Smooth muscle cell (in vitro differentiated cells): ENCODE data around the gene STK11IP. TPM values are rescaled to one million over a fixed set of nuclear protein-coding genes. Genes with fewer than 3 reads are reported as not detected.

Experiments
- DNase-seq: peaks from one replicate; lab custom pipeline; 2025; ENCODE audit not compliant: unreplicated experiment; lab: John Stamatoyannopoulos, UW
- H2AFZ ChIP-seq: fragments of 200-600 bp; sonication (generic); 2 replicates; pipeline ENCODE4 v1.6.0; 2016; ENCODE audit warnings: antibody characterized with exemption, low read depth, mild to moderate bottlenecking
- H3F3A ChIP-seq: fragments of 200-600 bp; sonication (generic); 2 replicates; pipeline ENCODE4 v1.6.0; 2017; ENCODE audit warnings: antibody characterized with exemption, low read depth
- H3K27ac ChIP-seq: fragments of 200-600 bp; sonication (generic); 2 replicates; pipeline ENCODE4 v1.5.1; 2016; ENCODE audit warnings: low read depth, mild to moderate bottlenecking
- H3K27me3 ChIP-seq: fragments of 200-600 bp; sonication (generic); 2 replicates; pipeline ENCODE4 v1.6.1; 2016; ENCODE audit warnings: low read depth, mild to moderate bottlenecking
- H3K36me3 ChIP-seq: fragments of 200-600 bp; sonication (generic); 2 replicates; pipeline ENCODE4 v1.5.1; 2016; ENCODE audit warnings: low read depth
- H3K4me1 ChIP-seq: fragments of 200-600 bp; sonication (generic); 2 replicates; pipeline ENCODE4 v1.5.1; 2016; ENCODE audit warnings: low read depth
- H3K4me2 ChIP-seq: fragments of 200-600 bp; sonication (generic); 2 replicates; pipeline ENCODE4 v1.6.0; 2016; ENCODE audit warnings: mild to moderate bottlenecking
- H3K4me3 ChIP-seq: fragments of 200-600 bp; sonication (generic); 2 replicates; pipeline ENCODE4 v1.5.1; 2016; ENCODE audit warnings: mild to moderate bottlenecking
- H3K79me2 ChIP-seq: fragments of 200-600 bp; sonication (generic); 2 replicates; pipeline ENCODE4 v1.6.0; 2016; ENCODE audit warnings: low read depth, mild to moderate bottlenecking
- H3K9ac ChIP-seq: fragments of 200-600 bp; sonication (generic); 2 replicates; pipeline ENCODE4 v1.6.0; 2016; ENCODE audit warnings: low read depth
- H3K9me3 ChIP-seq: fragments of 200-600 bp; sonication (generic); replicated peaks from 2 replicates; pipeline ENCODE4 v1.5.1; 2016; ENCODE audit warnings: low read depth
- H4K20me1 ChIP-seq: fragments of 200-600 bp; sonication (generic); 2 replicates; pipeline ENCODE4 v1.6.0; 2016; ENCODE audit warnings: low read depth
- WGBS: methylation state at CpG from one replicate; pipeline ENCODE4 v1.1.7; 2016; ENCODE audit warnings: low lambda C conversion rate; 5-methylcytosine and 5-hydroxymethylcytosine counted together
- polyA plus RNA-seq: library from polyadenylated mRNA; unstranded; fragments of >200 nt; fragmentation: Nextera tagmentation; extraction: Ambion mirVana; gene quantifications from 2 replicates; pipeline ENCODE4 v1.2.1, GENCODE V29; 2016
- total RNA-seq: library from RNA; depleted of rRNA; stranded (reverse); fragments of >200 nt; gene quantifications from 2 replicates; pipeline ENCODE4 v1.2.3, GENCODE V29; 2014
- TF ChIP-seq, protein P1 (sequence below): fragments of 200-600 bp; sonication (generic); IDR thresholded peaks from 2 replicates; pipeline ENCODE4 v1.5.1; 2017; ENCODE audit warnings: borderline replicate concordance, mild to moderate bottlenecking, antibody characterized with exemption; ENCODE audit not compliant: insufficient read depth, poor library complexity, severe bottlenecking

Gene STK11IP
- total and polyA plus RNA-seq, 2 experiments from 2014 or later = 10.2 to 13.6 TPM

GRCh38 chr2:219592736-219593135 is 4.9 kb upstream of the STK11IP start:
- Histone ChIP-seq H3K9ac (no peak overlapping the region), H3K27me3 (no peaks in the 10 kb centered on the region), H3K4me1 (peaks cover 6% of the 10 kb centered on the region), H4K20me1 (no peaks in the 10 kb centered on the region), H3K79me2 (no peaks in the 10 kb centered on the region), H3K4me2 (peak overlapping the region; percentile 3), H3F3A (peaks cover 20% of the 10 kb centered on the region), H2AFZ (peak overlapping the region; percentile 82), H3K27ac (no peak overlapping the region), H3K9me3 (no peaks in the 10 kb centered on the region), H3K4me3 (no peak overlapping the region), H3K36me3 (no peaks in the 10 kb centered on the region)
- 66% methylated on average over 6 of the region's 6 CpGs for WGBS
- TF ChIP-seq, protein P1, sequence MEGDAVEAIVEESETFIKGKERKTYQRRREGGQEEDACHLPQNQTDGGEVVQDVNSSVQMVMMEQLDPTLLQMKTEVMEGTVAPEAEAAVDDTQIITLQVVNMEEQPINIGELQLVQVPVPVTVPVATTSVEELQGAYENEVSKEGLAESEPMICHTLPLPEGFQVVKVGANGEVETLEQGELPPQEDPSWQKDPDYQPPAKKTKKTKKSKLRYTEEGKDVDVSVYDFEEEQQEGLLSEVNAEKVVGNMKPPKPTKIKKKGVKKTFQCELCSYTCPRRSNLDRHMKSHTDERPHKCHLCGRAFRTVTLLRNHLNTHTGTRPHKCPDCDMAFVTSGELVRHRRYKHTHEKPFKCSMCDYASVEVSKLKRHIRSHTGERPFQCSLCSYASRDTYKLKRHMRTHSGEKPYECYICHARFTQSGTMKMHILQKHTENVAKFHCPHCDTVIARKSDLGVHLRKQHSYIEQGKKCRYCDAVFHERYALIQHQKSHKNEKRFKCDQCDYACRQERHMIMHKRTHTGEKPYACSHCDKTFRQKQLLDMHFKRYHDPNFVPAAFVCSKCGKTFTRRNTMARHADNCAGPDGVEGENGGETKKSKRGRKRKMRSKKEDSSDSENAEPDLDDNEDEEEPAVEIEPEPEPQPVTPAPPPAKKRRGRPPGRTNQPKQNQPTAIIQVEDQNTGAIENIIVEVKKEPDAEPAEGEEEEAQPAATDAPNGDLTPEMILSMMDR = no peak
- no peak for DNase-seq

DNA sequence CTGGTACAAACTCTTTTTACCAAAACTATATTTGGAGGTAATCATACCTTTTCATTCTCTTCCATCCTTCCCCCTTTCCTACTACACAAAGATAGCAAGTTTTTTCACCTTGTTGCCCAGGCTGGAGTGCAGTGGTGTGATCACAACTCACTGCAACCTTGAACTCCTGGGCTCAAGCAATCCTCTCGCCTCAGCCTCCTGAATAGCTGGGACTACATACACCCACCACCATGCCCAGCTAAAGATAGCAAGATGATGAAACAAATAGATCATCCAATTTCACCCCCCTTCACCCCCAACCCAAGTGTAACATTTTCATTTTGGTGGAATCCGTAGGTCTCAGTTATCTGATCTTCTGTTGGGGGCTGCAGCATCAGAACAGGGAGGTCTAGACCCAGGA is 4.5 kb upstream of the STK11IP start:
- no peaks in the 10 kb centered on the region for H3K27me3 ChIP-seq
- H3K4me3 ChIP-seq = no peak overlapping the region
- peaks cover 20% of the 10 kb centered on the region for H3F3A ChIP-seq
- TF ChIP-seq, protein P1 = no peak
- no peak overlapping the region for H3K27ac ChIP-seq
- no peaks in the 10 kb centered on the region for H3K36me3 ChIP-seq
- H3K4me2 ChIP-seq = no peak overlapping the region
- H3K79me2 ChIP-seq = no peaks in the 10 kb centered on the region
- no peak for DNase-seq
- H3K9me3 ChIP-seq = no peaks in the 10 kb centered on the region
- H2AFZ ChIP-seq = no peak overlapping the region
- H4K20me1 ChIP-seq = no peaks in the 10 kb centered on the region
- 91% methylated on average over 2 of the region's 2 CpGs for WGBS
- H3K9ac ChIP-seq = no peak overlapping the region
- H3K4me1 ChIP-seq = peaks cover 6% of the 10 kb centered on the region

DNA sequence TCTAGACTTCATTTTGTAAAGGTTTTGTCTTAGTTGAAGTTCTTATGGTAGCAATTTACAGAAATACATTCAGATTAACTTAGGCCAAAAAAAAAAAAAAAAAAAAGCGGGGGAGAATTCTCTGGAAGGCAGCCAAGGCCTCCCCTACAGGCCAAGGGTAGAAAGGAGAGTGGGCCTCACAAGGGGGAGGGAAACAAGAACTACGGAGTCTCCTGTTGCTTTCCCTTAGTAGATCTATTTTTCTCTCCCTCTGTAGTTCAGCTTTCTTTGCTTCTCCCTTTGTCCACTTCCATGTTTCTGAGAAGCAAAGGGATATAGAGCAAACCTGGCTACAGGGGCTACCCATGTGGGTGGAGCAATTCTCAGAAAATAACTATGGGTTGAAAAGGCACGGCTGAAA is 2.4 kb upstream of the STK11IP start:
- 31% methylated on average over 3 of the region's 3 CpGs for WGBS
- DNase-seq = no peak
- TF ChIP-seq, protein P1 = peak; percentile 9

DNA sequence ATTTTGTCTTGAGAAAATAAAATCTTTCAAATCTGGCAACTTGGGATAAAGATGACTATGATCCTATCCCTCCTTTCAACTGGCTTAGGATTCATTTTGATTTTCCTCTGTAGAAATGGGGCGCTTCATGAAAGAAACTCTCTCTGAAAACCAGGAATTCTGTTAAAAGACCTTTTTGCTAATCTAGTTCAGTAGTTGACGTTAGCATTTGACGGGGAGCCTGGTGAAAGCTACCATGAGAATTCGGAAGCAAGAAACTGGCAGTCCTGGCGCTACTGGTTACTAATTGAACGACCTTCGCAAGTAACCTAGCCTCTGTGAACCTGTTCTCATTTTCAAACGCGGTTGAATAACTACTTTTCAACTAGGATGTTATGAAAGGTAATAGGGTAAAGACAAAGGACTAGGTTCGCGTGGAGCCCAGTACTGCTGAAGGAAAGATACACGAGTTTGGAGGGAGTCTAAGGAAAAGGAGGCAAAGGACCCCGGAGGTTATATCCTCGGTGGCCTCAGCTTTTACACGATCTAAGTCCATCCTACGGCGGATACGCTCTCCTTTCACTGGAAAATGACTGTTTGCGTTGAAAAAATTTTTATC is 604 bp upstream of the STK11IP start:
- H3K9me3 ChIP-seq = no peaks in the 10 kb centered on the region
- H3K27ac ChIP-seq = peak overlapping the region; percentile 86
- peaks cover 10% of the 10 kb centered on the region for H3K4me1 ChIP-seq
- H3K4me2 ChIP-seq = peak overlapping the region; percentile 89
- H3F3A ChIP-seq = peaks cover 20% of the 10 kb centered on the region
- peak overlapping the region; percentile 64 for H3K4me3 ChIP-seq
- H3K27me3 ChIP-seq = no peaks in the 10 kb centered on the region
- TF ChIP-seq, protein P1 = no peak
- H3K9ac ChIP-seq = peak overlapping the region; percentile 67
- peak overlapping the region; percentile 90 for H2AFZ ChIP-seq
- WGBS = 8% methylated on average over 19 of the region's 19 CpGs
- peaks cover 5% of the 10 kb centered on the region for H3K79me2 ChIP-seq
- H4K20me1 ChIP-seq = no peaks in the 10 kb centered on the region
- H3K36me3 ChIP-seq = no peaks in the 10 kb centered on the region
- DNase-seq = no peak

More for the DNA sequence above, 2.4 kb upstream of the STK11IP start:
- Histone ChIP-seq H3K27me3 (no peaks in the 10 kb centered on the region), H3K79me2 (peaks cover 5% of the 10 kb centered on the region), H3K9me3 (no peaks in the 10 kb centered on the region), H3K27ac (peak overlapping the region; percentile 86), H3K4me3 (no peak overlapping the region), H3K9ac (no peak overlapping the region), H3F3A (peaks cover 20% of the 10 kb centered on the region), H2AFZ (peak overlapping the region; percentile 87), H4K20me1 (no peaks in the 10 kb centered on the region), H3K36me3 (no peaks in the 10 kb centered on the region), H3K4me2 (peak overlapping the region; percentile 89), H3K4me1 (peaks cover 10% of the 10 kb centered on the region)
